ENCODE measurements around the gene MRPL19.

Gene MRPL19

GRCh38 chr2:75602724-75603342, 43.8 kb upstream of the MRPL19 start:
- no peak overlapping the region for H3K4me3 ChIP-seq (ENCODE audit: low read depth, low read length)
- DNase-seq (ENCODE audit: low read depth) = no peak
- TF ChIP-seq CTCF (IDR thresholded peaks at IDR 0.05; ENCODE audit: low read depth, low read length) (no peak), MYC (IDR thresholded peaks at IDR 0.05; ENCODE audit: low read depth, low read length) (no peak), POLR2A (IDR thresholded peaks at IDR 0.05; ENCODE audit: extremely low read depth, insufficient read length) (no peak), MAX (IDR thresholded peaks at IDR 0.05; ENCODE audit: low read depth, low read length) (no peak)

GRCh38 chr2:75603477-75603876, 43.1 kb upstream of the MRPL19 start:
- DNase-seq (ENCODE audit: low read depth) = no peak
- TF ChIP-seq MYC (IDR thresholded peaks at IDR 0.05; ENCODE audit: low read depth, low read length) = no peak
- no peak overlapping the region for H3K4me3 ChIP-seq (ENCODE audit: low read depth, low read length)

GRCh38 chr2:75604484-75604883, 42.1 kb upstream of the MRPL19 start:
- DNase-seq (ENCODE audit: low read depth) = peak; percentile 25
- TF ChIP-seq MAX (IDR thresholded peaks at IDR 0.05; ENCODE audit: low read depth, low read length) (no peak), MYC (IDR thresholded peaks at IDR 0.05; ENCODE audit: low read depth, low read length) (no peak), POLR2A (IDR thresholded peaks at IDR 0.05; ENCODE audit: extremely low read depth, insufficient read length) (no peak), CTCF (IDR thresholded peaks at IDR 0.05; ENCODE audit: low read depth, low read length) (no peak)

GRCh38 chr2:75605770-75606529, 40.6 kb upstream of the MRPL19 start:
- DNase-seq (ENCODE audit: low read depth) = no peak
- TF ChIP-seq POLR2A (IDR thresholded peaks at IDR 0.05; ENCODE audit: extremely low read depth, insufficient read length) (no peak), MYC (IDR thresholded peaks at IDR 0.05; ENCODE audit: low read depth, low read length) (no peak), MAX (IDR thresholded peaks at IDR 0.05; ENCODE audit: low read depth, low read length) (no peak), CTCF (IDR thresholded peaks at IDR 0.05; ENCODE audit: low read depth, low read length) (no peak)
- H3K4me3 ChIP-seq (ENCODE audit: low read depth, low read length) = no peak overlapping the region

More at GRCh38 chr2:75604484-75604883, 42.1 kb upstream of the MRPL19 start:
- H3K4me3 ChIP-seq (ENCODE audit: low read depth, low read length) = no peak overlapping the region

GRCh38 chr2:75606761-75607399, 39.7 kb upstream of the MRPL19 start:
- H3K4me3 ChIP-seq (ENCODE audit: low read depth, low read length) = no peak overlapping the region
- TF ChIP-seq MAX (IDR thresholded peaks at IDR 0.05; ENCODE audit: low read depth, low read length) = no peak
- no peak for TF ChIP-seq POLR2A (IDR thresholded peaks at IDR 0.05; ENCODE audit: extremely low read depth, insufficient read length)
- TF ChIP-seq MYC (IDR thresholded peaks at IDR 0.05; ENCODE audit: low read depth, low read length) = no peak
- no peak for TF ChIP-seq CTCF (IDR thresholded peaks at IDR 0.05; ENCODE audit: low read depth, low read length)
- DNase-seq (ENCODE audit: low read depth) = peak; percentile 70

GRCh38 chr2:75607400-75607798, 39.2 kb upstream of the MRPL19 start:
- TF ChIP-seq POLR2A (IDR thresholded peaks at IDR 0.05; ENCODE audit: extremely low read depth, insufficient read length) (no peak), MAX (IDR thresholded peaks at IDR 0.05; ENCODE audit: low read depth, low read length) (no peak), MYC (IDR thresholded peaks at IDR 0.05; ENCODE audit: low read depth, low read length) (no peak), CTCF (IDR thresholded peaks at IDR 0.05; ENCODE audit: low read depth, low read length) (no peak)

More at GRCh38 chr2:75607400-75607798, 39.2 kb upstream of the MRPL19 start:
- DNase-seq (ENCODE audit: low read depth) = no peak
- no peak overlapping the region for H3K4me3 ChIP-seq (ENCODE audit: low read depth, low read length)

All from NB4 (cell line).